IMR-90 (cell line): Measurements from ENCODE around the gene VEZT. TPM values are rescaled to one million over a fixed set of nuclear protein-coding genes. Genes with fewer than 3 reads are reported as not detected.

ENCODE experiments used
- ATAC-seq: fragments of 200-7000 bp; cut with Tn5 transposase; 2 replicates; pipeline ENCODE4 v1.9.1; 2020; ENCODE audit warnings: low read depth, mild to moderate bottlenecking, moderate library complexity
- BruUV-seq: library from RNA; stranded (reverse); fragments of 400-500 nt; replicated peaks from 2 replicates; lab custom pipeline; 2021; lab: Mats Ljungman, UMichigan
- CTCF ChIA-PET: fragments of 300-600 bp; formaldehyde crosslinking; extraction: SDS; loops from one replicate; lab custom pipeline; 2021; ENCODE audit warnings: antibody characterized with exemption; lab: Yijun Ruan, JAX
- POLR2A ChIA-PET: fragments of 300-600 bp; sonication (Branson Sonifier 250); formaldehyde crosslinking; loops from one replicate; lab custom pipeline; 2022; ENCODE audit warnings: antibody characterized with exemption; ENCODE audit not compliant: unreplicated experiment; lab: Charles Lee
- DNase-seq: peaks from one replicate; pipeline ENCODE4 v3.0.0; 2013
- H2AFZ ChIP-seq: replicated peaks from 2 replicates; pipeline ENCODE3; 2013; ENCODE audit warnings: low read length, mild to moderate bottlenecking; ENCODE audit not compliant: poor library complexity
- H2AK5ac ChIP-seq: 2 replicates; pipeline ENCODE4 v1.6.1; 2013; ENCODE audit warnings: low read depth, low read length, inconsistent platforms
- H2AK9ac ChIP-seq: replicated peaks from 2 replicates; pipeline ENCODE3; 2013; ENCODE audit warnings: mild to moderate bottlenecking, low read depth, low read length, moderate library complexity; ENCODE audit not compliant: poor library complexity
- H2BK120ac ChIP-seq: 2 replicates; pipeline ENCODE4 v1.6.1; 2013; ENCODE audit warnings: low read depth, low read length, inconsistent platforms
- H2BK15ac ChIP-seq: 3 replicates; pipeline ENCODE4 v1.6.1; 2013; ENCODE audit warnings: low read depth, low read length, inconsistent platforms
- H2BK20ac ChIP-seq: 2 replicates; pipeline ENCODE4 v1.6.1; 2013; ENCODE audit warnings: low read depth, mild to moderate bottlenecking, inconsistent platforms, low read length, moderate library complexity
- H2BK5ac ChIP-seq: 2 replicates; pipeline ENCODE4 v1.6.1; 2013; ENCODE audit warnings: mild to moderate bottlenecking, low read depth, low read length, inconsistent platforms; ENCODE audit not compliant: poor library complexity, severe bottlenecking
- H3K14ac ChIP-seq: replicated peaks from 2 replicates; pipeline ENCODE4 v1.6.1; 2013; ENCODE audit warnings: low read depth, low read length, inconsistent platforms
- H3K18ac ChIP-seq: 2 replicates; pipeline ENCODE4 v1.6.1; 2013; ENCODE audit warnings: low read depth, low read length, control low read depth
- H3K23ac ChIP-seq: 2 replicates; pipeline ENCODE4 v1.6.1; 2013; ENCODE audit warnings: low read depth, low read length, inconsistent platforms
- H3K27ac ChIP-seq: 2 replicates; pipeline ENCODE4 v1.5.1; 2013; ENCODE audit warnings: mild to moderate bottlenecking, control low read depth, low read length; ENCODE audit not compliant: insufficient read depth
- H3K27me3 ChIP-seq: 2 replicates; pipeline ENCODE4 v1.6.1; 2013; ENCODE audit warnings: low read length; ENCODE audit not compliant: control insufficient read depth, insufficient read depth
- H3K36me3 ChIP-seq: 2 replicates; pipeline ENCODE4 v1.6.1; 2013; ENCODE audit warnings: low read length, mixed read lengths; ENCODE audit not compliant: control insufficient read depth, insufficient read depth
- H3K4ac ChIP-seq: 2 replicates; pipeline ENCODE4 v1.6.1; 2013; ENCODE audit warnings: low read depth, low read length, inconsistent platforms
- H3K4me1 ChIP-seq: 2 replicates; pipeline ENCODE4 v1.6.1; 2013; ENCODE audit warnings: low read length, mixed read lengths; ENCODE audit not compliant: control insufficient read depth, insufficient read depth
- H3K4me2 ChIP-seq: 2 replicates; pipeline ENCODE4 v1.6.1; 2013; ENCODE audit warnings: low read depth, mild to moderate bottlenecking, control low read depth, low read length, moderate library complexity
- H3K4me3 ChIP-seq: 2 replicates; pipeline ENCODE4 v1.5.1; 2013; ENCODE audit warnings: low read depth, mild to moderate bottlenecking, control low read depth, low read length, moderate library complexity; ENCODE audit not compliant: insufficient read depth
- H3K56ac ChIP-seq: 2 replicates; pipeline ENCODE4 v1.6.1; 2013; ENCODE audit warnings: low read length, inconsistent platforms; ENCODE audit not compliant: insufficient read depth; ENCODE audit errors: extremely low read depth
- H3K79me1 ChIP-seq, 2 experiments: 2 replicates each; pipeline ENCODE4 v1.6.1; 2013; ENCODE audit warnings: low read length in 2 of 2, inconsistent platforms in 1 of 2, low read depth in 1 of 2
- H3K9ac ChIP-seq: 2 replicates; pipeline ENCODE4 v1.6.1; 2013; ENCODE audit warnings: low read depth, low read length, control low read depth
- H3K9me1 ChIP-seq: 2 replicates; pipeline ENCODE4 v1.6.1; 2013; ENCODE audit warnings: low read length, inconsistent platforms; ENCODE audit not compliant: insufficient read depth
- H3K9me3 ChIP-seq: 2 replicates; pipeline ENCODE4 v1.6.1; 2013; ENCODE audit warnings: low read length; ENCODE audit not compliant: control insufficient read depth, insufficient read depth
- H4K20me1 ChIP-seq: 2 replicates; pipeline ENCODE4 v1.6.1; 2013; ENCODE audit warnings: low read length, inconsistent platforms; ENCODE audit not compliant: insufficient read depth
- H4K5ac ChIP-seq: 2 replicates; pipeline ENCODE4 v1.6.1; 2013; ENCODE audit warnings: mild to moderate bottlenecking, low read depth, low read length, control low read depth
- H4K8ac ChIP-seq, 2 experiments: 2 replicates each; pipeline ENCODE4 v1.6.1; 2013; ENCODE audit warnings: low read depth in 2 of 2, low read length in 2 of 2, control low read depth in 1 of 2, inconsistent platforms in 1 of 2
- H4K91ac ChIP-seq: 2 replicates; pipeline ENCODE4 v1.6.1; 2013; ENCODE audit warnings: low read depth, low read length, inconsistent platforms; ENCODE audit not compliant: insufficient read depth
- BHLHE40 ChIP-seq: fragments of 150-350 bp; IDR thresholded peaks from 2 replicates; pipeline ENCODE4 v1.6.1; 2016; ENCODE audit warnings: mild to moderate bottlenecking, low read depth, low read length
- CHD1 ChIP-seq: IDR thresholded peaks from 2 replicates; pipeline ENCODE4 v1.6.1; 2012; ENCODE audit warnings: low read depth, low read length, improper control_type of control experiment
- CTCF ChIP-seq: conservative IDR thresholded peaks from 2 replicates; pipeline ENCODE4 v1.5.1; 2012; ENCODE audit warnings: mild to moderate bottlenecking, low read depth, low read length, improper control_type of control experiment
- ELK1 ChIP-seq: fragments of 150-350 bp; IDR thresholded peaks from 2 replicates; pipeline ENCODE4 v1.6.1; 2016; ENCODE audit warnings: low read depth, mild to moderate bottlenecking, low read length, moderate library complexity, borderline replicate concordance
- FOS ChIP-seq: fragments of 150-350 bp; IDR thresholded peaks from 2 replicates; pipeline ENCODE4 v1.6.1; 2016; ENCODE audit warnings: low read depth, low read length
- MAFK ChIP-seq: IDR thresholded peaks from 2 replicates; pipeline ENCODE4 v1.6.1; 2012; ENCODE audit warnings: low read depth, low read length, improper control_type of control experiment
- MXI1 ChIP-seq: IDR thresholded peaks from 2 replicates; pipeline ENCODE4 v1.6.1; 2012; ENCODE audit warnings: low read depth, mild to moderate bottlenecking, low read length, moderate library complexity, borderline replicate concordance
- RAD21 ChIP-seq: IDR thresholded peaks from 2 replicates; pipeline ENCODE4 v1.6.1; 2012; ENCODE audit warnings: low read length, improper control_type of control experiment
- RCOR1 ChIP-seq: IDR thresholded peaks from 2 replicates; pipeline ENCODE4 v1.6.1; 2012; ENCODE audit warnings: mild to moderate bottlenecking, low read length, improper control_type of control experiment; ENCODE audit not compliant: insufficient replicate concordance
- RFX5 ChIP-seq: IDR thresholded peaks from 2 replicates; pipeline ENCODE4 v1.8.0; 2012; ENCODE audit warnings: low read depth, mild to moderate bottlenecking, low read length, moderate library complexity
- SMC3 ChIP-seq: fragments of 150-350 bp; IDR thresholded peaks from 2 replicates; pipeline ENCODE4 v1.6.1; 2016; ENCODE audit warnings: low read depth, mild to moderate bottlenecking, antibody characterized with exemption, low read length, moderate library complexity
- WGBS, 2 experiments: methylation state at CpG; one replicate each; pipeline versions ENCODE4 v1.1.5 to v1.1.7; 2013; ENCODE audit warnings: missing lambda C conversion rate in 2 of 2; ENCODE audit not compliant: insufficient read length in 1 of 2; ENCODE audit errors: extremely low coverage in 2 of 2; 5-methylcytosine and 5-hydroxymethylcytosine counted together
- dilution Hi-C: fragments of 300-500 bp; cut with HindIII; formaldehyde crosslinking; loops from one replicate; pipeline ENCODE4 v1.14.3; 2018; ENCODE audit warnings: low sequenced_read_pairs; ENCODE audit not compliant: unreplicated experiment
- in situ Hi-C: fragments of 300-500 bp; cut with MboI; formaldehyde crosslinking; loops from 3 replicates; pipeline ENCODE4 v1.14.3; 2019; ENCODE audit warnings: low sequenced_read_pairs, inconsistent platforms, mixed read lengths
- intact Hi-C: fragments of 100-400 bp; cut with micrococcal nuclease; formaldehyde crosslinking; loops from 2 replicates; pipeline ENCODE4 v1.10.0; 2022
- polyA plus RNA-seq, 3 experiments: library from polyadenylated mRNA; depleted of rRNA; stranded (reverse); fragments of >200 nt; gene quantifications; 2 replicates each; pipeline ENCODE4 v1.2.3, GENCODE V29; 2012; ENCODE audit warnings: low replicate concordance in 1 of 3
- total RNA-seq: library from RNA; depleted of rRNA; stranded (reverse); fragments of >200 nt; gene quantifications from 2 replicates; pipeline ENCODE4 v1.2.3, GENCODE V29; 2012

VEZT gene
- total and polyA plus RNA-seq, 2 of the 4 experiments (the other 2 are of a cell fraction), result 54.5 to 90.2 TPM

GRCh38 chr12:95179011-95179410 is 38.6 kb upstream of the VEZT start:
- Histone ChIP-seq H4K5ac (no peak overlapping the region), H3K18ac (no peak overlapping the region), H3K4me3 (no peak overlapping the region), H2BK5ac (no peak overlapping the region), H3K4me2 (no peak overlapping the region), H3K14ac (no peak overlapping the region), H3K9me1 (peaks cover 10% of the 10 kb centered on the region), H2BK120ac (no peak overlapping the region), H4K91ac (no peak overlapping the region), H2AK9ac (peak overlapping the region; percentile 15), H3K9me3 (no peaks in the 10 kb centered on the region), H3K27me3 (no peaks in the 10 kb centered on the region), H3K27ac (no peak overlapping the region), H3K4me1 (peaks cover under 1% of the 10 kb centered on the region), H3K36me3 (0 out of 2 replicates have a peak, but pooled peaks cover 2% of the 10 kb centered on the region), H2AK5ac (no peak overlapping the region), H3K23ac (no peak overlapping the region), H3K4ac (no peak overlapping the region), H3K56ac (no peak overlapping the region), H2BK15ac (no peak overlapping the region; the same call in 2 of the 3 replicates), H4K8ac (no peak overlapping the region), H2BK20ac (no peak overlapping the region), H2AFZ (no peak overlapping the region), H3K9ac (no peak overlapping the region), H4K20me1 (no peaks in the 10 kb centered on the region), H3K79me1 (peaks cover 3 to 8% of the 10 kb centered on the region in 2 experiments; a peak in 2 of 4 replicates)
- 80% methylated on average over 1 of the region's 5 CpGs; no CpG with 5 or more reads in 1 of the 2 experiments for WGBS, 2 experiments
- ChIA-PET CTCF (interaction anchor here (0.6 kb wide), 1 partner anchor 553 kb away, joined by 3 read pairs; no protein-coding TSS in a partner anchor), POLR2A (no interaction called here)
- DNase-seq (no peak), ATAC-seq (no peak)
- dilution Hi-C loops, result no loop called here
- in situ Hi-C loops, result no loop called here
- intact Hi-C loops, result no loop called here
- TF ChIP-seq CTCF, result no peak
- no peak for TF ChIP-seq ELK1
- no peak for TF ChIP-seq MXI1
- no peak for TF ChIP-seq SMC3
- TF ChIP-seq BHLHE40, result no peak
- TF ChIP-seq FOS, result no peak
- TF ChIP-seq CHD1, result no peak
- no peak for TF ChIP-seq RFX5
- TF ChIP-seq RAD21, result no peak
- no peak for TF ChIP-seq MAFK
- no peak for TF ChIP-seq RCOR1
- no TSS peak for BruUV-seq
